MM.1S (cell line): Measurements from ENCODE around the gene KRTAP25-1.

Experiments
- CTCF ChIP-seq: fragments of 300-600 bp; sonication (generic); IDR thresholded peaks from 2 replicates; pipeline ENCODE4 v1.5.1; 2016; ENCODE audit warnings: antibody characterized with exemption, low read length, mixed read lengths
- EZH2 ChIP-seq: fragments of 300-600 bp; sonication (generic); optimal IDR thresholded peaks from 2 replicates; pipeline ENCODE3; 2017; ENCODE audit warnings: low read depth, mild to moderate bottlenecking, antibody characterized with exemption, low read length, mixed read lengths
- EZH2phosphoT487 ChIP-seq: fragments of 300-600 bp; sonication (generic); IDR thresholded peaks from 2 replicates; pipeline ENCODE4 v1.6.1; 2018; ENCODE audit warnings: antibody characterized with exemption, low read length

DNA sequence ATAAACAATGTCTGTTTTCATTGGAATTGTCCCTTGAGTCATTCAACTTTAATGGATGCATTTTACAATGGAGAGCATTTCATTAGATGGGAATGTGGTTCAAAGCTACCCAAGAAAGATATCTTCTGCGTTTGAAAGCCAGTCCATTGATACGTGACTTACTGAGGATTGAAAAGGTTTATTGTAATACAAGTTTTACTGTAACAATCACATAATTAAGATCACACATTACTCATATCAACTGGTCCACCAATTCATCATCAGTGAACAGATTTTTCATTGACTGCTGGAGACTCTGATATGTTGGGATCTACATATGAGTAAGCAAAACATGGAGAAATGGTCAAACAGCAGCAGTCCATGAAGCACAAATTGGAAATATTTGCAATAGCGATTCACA is 39.4 kb downstream of the KRTAP25-1 start:
- TF ChIP-seq CTCF (no peak), EZH2 (no peak), EZH2phosphoT487 (no peak)
